Fibroblast of skin of back (primary cell): Measurements from ENCODE around the gene CD82. TPM values are rescaled to one million over a fixed set of nuclear protein-coding genes. Genes with fewer than 3 reads are reported as not detected.

Source experiments
- DNase-seq: peaks from one replicate; pipeline ENCODE4 v3.0.0-alpha.2; 2013
- polyA plus RNA-seq, 2 experiments: library from polyadenylated mRNA; unstranded; fragments of 120-200 nt; gene quantifications; one replicate each; pipeline ENCODE4 v1.2.1, GENCODE V29; 2013; ENCODE audit not compliant: insufficient read length in 2 of 2

Gene CD82, protein sequence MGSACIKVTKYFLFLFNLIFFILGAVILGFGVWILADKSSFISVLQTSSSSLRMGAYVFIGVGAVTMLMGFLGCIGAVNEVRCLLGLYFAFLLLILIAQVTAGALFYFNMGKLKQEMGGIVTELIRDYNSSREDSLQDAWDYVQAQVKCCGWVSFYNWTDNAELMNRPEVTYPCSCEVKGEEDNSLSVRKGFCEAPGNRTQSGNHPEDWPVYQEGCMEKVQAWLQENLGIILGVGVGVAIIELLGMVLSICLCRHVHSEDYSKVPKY
- polyA plus RNA-seq (2013, experiment 1 of 2; ENCODE audit: insufficient read length), result 19.6 TPM
- polyA plus RNA-seq (2013, experiment 2 of 2; ENCODE audit: insufficient read length), result 23.2 TPM

- peak; percentile 98 for DNase-seq
Observed at GRCh38 chr11:44565211-44565952, at the start of gene CD82. TSS of gene CD82 (plus strand) at chr11:44565663. CDS start at chr11:44594663, 29,000 bp downstream.

DNA sequence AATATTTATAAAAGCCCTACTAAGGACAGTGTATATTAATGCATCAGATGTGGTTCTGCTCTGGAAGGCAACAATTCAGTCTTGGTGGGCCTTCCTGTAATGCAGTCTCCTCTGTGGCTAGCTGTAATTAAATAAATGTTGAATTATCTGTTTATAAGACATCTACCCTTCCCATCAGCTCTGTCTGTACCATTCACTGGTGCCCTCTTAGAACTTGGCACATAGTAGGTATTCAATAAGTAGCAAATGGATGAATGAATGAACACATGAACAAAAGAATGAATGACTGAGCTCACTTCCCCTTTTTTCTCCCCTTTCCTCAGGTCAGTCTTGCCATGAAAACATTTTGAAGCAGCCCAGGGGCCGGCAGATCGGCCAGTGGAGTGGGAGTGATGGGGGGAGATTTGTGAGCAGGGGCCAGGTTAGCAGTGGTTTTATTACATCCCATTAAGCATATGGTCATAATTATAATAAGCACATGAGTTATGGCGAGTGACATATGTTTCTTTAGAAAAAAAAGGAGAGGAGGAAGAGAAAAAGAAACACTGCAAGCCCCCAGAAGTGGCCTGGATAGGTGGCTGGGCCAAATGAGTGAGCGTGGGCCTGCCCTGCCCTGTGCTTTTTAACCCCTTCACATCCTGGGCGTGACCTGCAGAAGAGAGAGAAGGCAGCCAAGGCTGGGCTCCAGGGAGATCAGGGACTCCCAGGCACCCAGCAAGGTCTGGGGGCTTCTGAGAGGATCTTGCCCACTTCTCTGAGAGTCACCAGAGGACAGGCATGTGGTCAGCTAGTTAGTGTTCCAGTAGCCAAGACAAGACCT lies 48.6 kb upstream of the CD82 start:
- no peak for DNase-seq

- no peak for DNase-seq
Observed at GRCh38 chr11:44517541-44517940, 47.9 kb upstream of the CD82 start.

DNA sequence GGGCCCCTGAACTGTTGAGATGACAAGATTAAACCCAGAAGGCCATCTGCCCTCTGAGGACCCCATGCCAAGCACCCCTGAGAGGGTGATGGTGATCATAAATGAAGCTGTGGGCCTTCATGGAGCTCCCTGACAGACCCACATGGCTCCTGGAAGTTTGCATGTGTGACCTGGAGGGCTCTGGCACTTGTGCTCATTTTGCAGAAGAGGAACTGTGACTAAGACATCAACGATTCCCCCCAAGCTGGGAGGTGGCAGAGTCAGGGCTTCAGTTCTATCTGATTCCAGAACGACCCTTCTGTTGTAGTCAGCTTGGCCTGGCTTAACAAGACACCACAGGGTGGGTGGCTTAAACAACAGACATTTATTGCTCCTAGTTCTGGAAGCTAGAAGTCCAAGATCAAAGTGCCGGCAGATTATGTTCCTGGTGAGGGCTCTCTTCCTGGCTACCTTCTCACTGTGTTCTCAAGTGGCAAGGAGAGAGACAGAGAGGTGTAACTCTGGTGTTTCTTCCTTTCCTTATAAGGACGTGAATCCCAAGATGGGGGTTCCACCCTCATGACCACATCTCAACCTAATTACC lies 46.4 kb upstream of the CD82 start:
- no peak for DNase-seq

DNA sequence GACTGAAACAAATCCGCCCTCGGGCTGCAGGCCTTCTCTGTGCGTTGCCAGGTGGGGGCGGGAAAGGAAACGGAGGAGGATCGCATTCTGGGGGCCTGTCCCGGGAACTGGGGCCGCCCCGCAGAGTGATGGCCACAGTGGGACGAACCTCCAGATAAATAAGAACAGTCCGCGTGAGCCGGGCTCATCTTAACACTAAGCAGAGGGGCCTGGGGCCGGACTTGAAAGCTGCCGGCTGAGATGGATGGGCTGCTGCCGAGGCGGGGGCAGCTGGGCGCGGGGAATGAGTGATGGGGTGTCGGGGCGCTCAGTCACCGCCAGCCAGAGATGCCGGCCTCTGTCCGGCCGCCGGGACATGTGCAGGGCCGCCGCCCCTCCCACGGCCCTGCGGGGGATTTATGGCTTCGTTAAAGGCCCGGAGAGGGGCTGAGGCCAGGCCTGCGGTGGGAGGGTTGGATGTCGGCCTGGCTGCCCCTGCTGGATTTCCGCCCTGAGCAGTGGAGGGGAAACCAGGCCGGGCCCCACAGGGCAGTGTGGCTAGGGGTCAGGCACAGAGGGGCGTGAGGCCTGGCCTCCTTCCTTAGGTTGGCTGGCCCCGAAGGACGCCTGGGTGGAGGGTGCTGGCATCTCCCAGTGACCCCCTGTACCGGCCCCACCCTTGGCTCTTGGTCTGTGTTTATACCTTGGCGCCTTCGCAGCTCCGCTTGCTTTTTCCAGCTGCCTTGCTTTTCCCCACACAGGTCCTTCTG lies 45.3 kb upstream of the CD82 start:
- no peak for DNase-seq

DNA sequence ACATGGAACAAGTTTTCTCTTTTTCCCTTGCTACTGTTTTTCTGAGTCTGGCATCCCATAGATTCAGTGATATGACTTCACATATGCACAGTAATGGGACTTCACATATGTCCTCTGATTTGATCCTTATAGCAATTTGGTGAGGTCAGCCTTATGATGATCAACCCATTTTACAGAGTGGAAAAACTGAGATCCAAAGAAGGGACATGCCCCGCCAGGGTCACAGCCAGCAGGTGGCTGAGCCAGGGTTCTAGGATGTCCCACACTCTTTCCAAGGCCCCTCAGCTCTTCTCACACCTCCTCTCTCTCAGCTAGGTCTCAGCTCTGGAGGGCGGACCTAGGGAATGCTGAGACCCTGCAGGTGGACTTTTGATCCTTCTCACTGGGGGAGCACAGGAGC lies 44.3 kb upstream of the CD82 start:
- DNase-seq, result no peak

- no peak for DNase-seq
Observed at GRCh38 chr11:44522294-44522693, 43.2 kb upstream of the CD82 start.

GRCh38 chr11:44524346-44524745 lies 41.1 kb upstream of the CD82 start:
- DNase-seq, result no peak

DNA sequence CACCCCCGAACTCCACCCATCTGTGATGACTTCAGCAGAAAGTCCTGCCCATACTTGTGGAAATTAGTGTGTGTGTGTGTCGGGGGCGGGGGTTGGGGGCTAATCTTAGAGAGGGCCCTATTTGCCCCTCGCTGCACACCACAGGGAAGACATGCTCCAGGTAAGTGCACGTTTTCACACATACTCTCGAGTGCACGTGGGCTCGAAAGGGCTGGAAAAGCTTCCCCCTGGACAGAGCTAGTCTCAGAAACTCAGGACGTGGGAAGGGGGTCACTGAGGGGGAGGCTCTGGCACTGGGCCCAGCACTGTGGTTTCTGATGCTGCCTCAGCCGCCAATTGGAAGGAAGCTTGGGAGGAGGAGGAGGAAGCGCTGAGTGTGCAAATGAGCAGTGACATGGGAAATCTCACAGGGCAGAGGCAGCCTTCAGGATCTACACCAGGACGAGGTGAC lies 40.7 kb upstream of the CD82 start:
- no peak for DNase-seq

DNA sequence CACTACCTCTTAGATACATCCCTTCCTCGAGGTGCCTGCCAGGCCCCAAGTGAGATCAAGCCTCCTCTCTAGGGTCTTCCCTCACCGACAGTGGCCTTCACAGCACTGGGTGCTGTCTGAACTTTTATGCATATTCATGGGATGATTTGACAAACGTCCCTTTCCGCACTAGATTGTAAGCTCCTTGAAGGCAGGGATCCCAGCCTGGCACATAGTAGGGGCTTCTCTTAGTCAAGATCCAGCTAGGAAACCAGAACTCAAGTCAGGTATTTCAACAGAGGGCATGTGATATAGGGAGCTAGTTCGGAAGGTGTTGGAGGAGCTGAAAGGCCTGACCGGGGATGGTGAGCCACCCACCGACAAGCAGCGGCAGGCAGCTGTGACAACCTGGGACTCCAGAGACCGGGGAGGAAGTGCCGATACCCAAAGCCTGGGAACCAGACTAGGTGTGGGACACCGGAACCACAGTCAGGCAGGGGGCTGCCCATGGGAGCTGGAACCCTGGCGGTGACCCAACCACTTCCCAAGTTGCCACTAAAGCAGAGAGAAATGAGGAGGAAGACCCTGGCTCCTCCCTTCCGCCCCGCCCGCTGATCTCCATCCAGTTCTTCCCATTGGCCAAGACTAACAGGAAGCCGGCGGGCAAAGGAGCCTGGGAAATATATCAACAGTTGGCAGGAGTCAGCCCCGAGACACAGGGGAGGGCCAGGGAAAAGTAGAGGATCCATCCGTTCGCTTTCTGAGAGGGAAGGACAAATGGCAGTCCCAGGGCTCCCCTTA lies 39.8 kb upstream of the CD82 start:
- no peak for DNase-seq

- DNase-seq, result no peak
Observed at GRCh38 chr11:44526438-44526837, 39.0 kb upstream of the CD82 start.

- DNase-seq, result no peak
Observed at GRCh38 chr11:44527476-44527875, 38.0 kb upstream of the CD82 start.

DNA sequence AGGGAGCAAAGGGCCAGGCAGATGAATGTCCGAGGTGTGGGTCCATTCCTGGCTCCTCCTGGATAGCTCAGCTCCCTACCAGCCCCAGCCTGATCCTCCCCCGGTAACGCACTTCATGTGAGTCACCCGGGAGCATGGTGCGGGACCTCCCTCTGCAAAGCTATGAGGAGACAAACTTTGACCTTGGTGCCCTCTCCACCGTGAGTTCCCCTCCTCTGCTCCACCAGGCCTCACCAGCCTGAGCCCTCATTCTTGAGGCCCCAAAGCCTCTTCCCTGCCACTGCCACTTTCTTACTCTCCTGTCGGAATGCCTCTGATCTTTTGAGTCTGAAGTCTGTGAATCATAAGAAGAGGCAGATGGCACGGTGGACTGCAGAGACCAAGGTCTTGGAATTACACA lies 37.4 kb upstream of the CD82 start:
- peak; percentile 20 for DNase-seq

- no peak for DNase-seq
Observed at GRCh38 chr11:44528581-44528980, 36.9 kb upstream of the CD82 start.

DNA sequence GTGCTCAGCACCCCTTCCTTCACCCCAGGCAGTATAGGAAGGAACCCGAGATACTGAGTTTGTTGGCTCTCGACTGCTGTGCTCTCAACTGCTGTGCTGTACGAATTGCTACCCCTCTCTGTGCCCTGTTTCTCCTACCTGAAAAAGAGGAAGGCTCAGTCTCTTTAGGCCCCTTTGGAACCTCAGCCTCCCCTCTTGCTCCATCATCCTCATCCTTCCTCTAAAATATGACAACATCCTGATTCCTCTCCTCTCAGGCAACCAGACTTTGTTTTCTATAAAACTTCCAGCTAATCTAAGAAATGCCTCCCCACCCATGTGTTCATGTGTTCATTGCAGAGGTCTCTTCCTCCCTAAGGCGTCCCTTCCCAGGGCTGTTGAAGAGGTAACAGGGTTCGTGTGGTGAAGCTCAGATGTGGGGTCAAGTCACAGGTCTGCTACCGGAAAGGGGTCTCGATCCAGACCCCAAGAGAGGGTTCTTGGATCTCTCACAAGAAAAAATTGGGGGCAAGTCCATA lies 35.5 kb upstream of the CD82 start:
- DNase-seq, result no peak

GRCh38 chr11:44530413-44531115 lies 34.9 kb upstream of the CD82 start:
- DNase-seq, result peak; percentile 51

GRCh38 chr11:44531116-44531504 lies 34.4 kb upstream of the CD82 start:
- DNase-seq, result no peak

DNA sequence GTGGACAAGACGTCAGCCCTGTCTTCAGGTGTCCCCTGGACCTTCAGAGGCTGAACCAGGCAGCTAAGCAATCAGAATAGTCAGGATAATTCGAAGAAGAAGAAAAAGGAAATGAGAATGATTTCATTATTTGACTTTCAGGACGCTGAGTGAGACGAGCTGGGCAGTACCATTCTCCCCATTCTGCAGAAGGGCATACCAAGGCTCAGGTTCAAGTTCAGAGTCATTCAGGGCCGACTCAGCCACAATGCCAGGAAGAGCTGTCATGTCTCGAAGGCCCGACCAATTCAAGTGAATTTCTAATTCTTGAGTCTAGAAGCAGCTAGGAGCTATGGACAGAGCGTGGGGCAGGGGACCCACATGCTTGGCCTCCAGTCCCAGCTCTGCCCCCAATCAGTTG lies 33.8 kb upstream of the CD82 start:
- no peak for DNase-seq

GRCh38 chr11:44532809-44533208 lies 32.7 kb upstream of the CD82 start:
- DNase-seq, result no peak
